ENCODE data around the gene MPV17L.
"Not testable (repeated sequence)": the region's sequence is repeated elsewhere in the genome, so short reads cannot be mapped to it uniquely, and the experiment has no call there.

MPV17L gene

GRCh38 chr16:15435216-15435864 is 39.8 kb downstream of the MPV17L start:
- Histone ChIP-seq H3K27me3 (ENCODE audit: low read depth, low read length) (no peaks in the 10 kb centered on the region), H3K36me3 (replicated peaks; ENCODE audit: low read depth, low read length) (no peaks in the 10 kb centered on the region), H3K79me2 (ENCODE audit: low read length) (no peaks in the 10 kb centered on the region), H3K9me3 (ENCODE audit: insufficient read depth, low read length) (no peaks in the 10 kb centered on the region), H2AFZ (ENCODE audit: low read depth, low read length) (no peak overlapping the region), H4K20me1 (ENCODE audit: insufficient read depth, low read length) (no peaks in the 10 kb centered on the region), H3K4me2 (ENCODE audit: low read length) (no peak overlapping the region), H3K4me1 (ENCODE audit: low read length) (no peaks in the 10 kb centered on the region), H3K27ac (ENCODE audit: low read length) (no peak overlapping the region), H3K9ac (ENCODE audit: low read length) (no peak overlapping the region), H3K4me3 (ENCODE audit: low read length) (no peak overlapping the region)
- TF ChIP-seq EZH2phosphoT487 (IDR thresholded peaks at IDR 0.05; ENCODE audit: low read depth) (no peak), CTCF (IDR thresholded peaks at IDR 0.05; ENCODE audit: low read depth, low read length) (no peak)

- Histone ChIP-seq H3K4me2 (ENCODE audit: low read length) (no peak overlapping the region), H4K20me1 (ENCODE audit: insufficient read depth, low read length) (no peaks in the 10 kb centered on the region), H3K27ac (ENCODE audit: low read length) (no peak overlapping the region), H3K36me3 (replicated peaks; ENCODE audit: low read depth, low read length) (no peaks in the 10 kb centered on the region), H3K9ac (ENCODE audit: low read length) (no peak overlapping the region), H3K4me3 (ENCODE audit: low read length) (no peak overlapping the region), H3K9me3 (ENCODE audit: insufficient read depth, low read length) (no peaks in the 10 kb centered on the region), H2AFZ (ENCODE audit: low read depth, low read length) (no peak overlapping the region), H3K79me2 (ENCODE audit: low read length) (no peaks in the 10 kb centered on the region), H3K4me1 (ENCODE audit: low read length) (no peaks in the 10 kb centered on the region), H3K27me3 (ENCODE audit: low read depth, low read length) (no peaks in the 10 kb centered on the region)
- TF ChIP-seq CTCF (IDR thresholded peaks at IDR 0.05; ENCODE audit: low read depth, low read length) (no peak), EZH2phosphoT487 (IDR thresholded peaks at IDR 0.05; ENCODE audit: low read depth) (no peak)
Observed at GRCh38 chr16:15439102-15439501, 43.5 kb downstream of the MPV17L start.

GRCh38 chr16:15439521-15439920 is 44.0 kb downstream of the MPV17L start:
- no peaks in the 10 kb centered on the region for H3K27me3 ChIP-seq (ENCODE audit: low read depth, low read length)
- no peak overlapping the region for H3K4me3 ChIP-seq (ENCODE audit: low read length)
- no peaks in the 10 kb centered on the region for H3K36me3 ChIP-seq (replicated peaks; ENCODE audit: low read depth, low read length)
- H3K27ac ChIP-seq (ENCODE audit: low read length): no peak overlapping the region
- TF ChIP-seq EZH2phosphoT487 (IDR thresholded peaks at IDR 0.05; ENCODE audit: low read depth) (no peak), CTCF (IDR thresholded peaks at IDR 0.05; ENCODE audit: low read depth, low read length) (no peak)
- no peaks in the 10 kb centered on the region for H4K20me1 ChIP-seq (ENCODE audit: insufficient read depth, low read length)
- no peak overlapping the region for H3K9ac ChIP-seq (ENCODE audit: low read length)
- H3K9me3 ChIP-seq (ENCODE audit: insufficient read depth, low read length): no peaks in the 10 kb centered on the region
- no peaks in the 10 kb centered on the region for H3K4me1 ChIP-seq (ENCODE audit: low read length)
- no peaks in the 10 kb centered on the region for H3K79me2 ChIP-seq (ENCODE audit: low read length)
- no peak overlapping the region for H3K4me2 ChIP-seq (ENCODE audit: low read length)
- H2AFZ ChIP-seq (ENCODE audit: low read depth, low read length): no peak overlapping the region

GRCh38 chr16:15440852-15441251 is 45.3 kb downstream of the MPV17L start:
- Histone ChIP-seq H3K9me3 (ENCODE audit: insufficient read depth, low read length) (no peaks in the 10 kb centered on the region), H3K4me1 (ENCODE audit: low read length) (no peaks in the 10 kb centered on the region), H4K20me1 (ENCODE audit: insufficient read depth, low read length) (no peaks in the 10 kb centered on the region), H3K36me3 (replicated peaks; ENCODE audit: low read depth, low read length) (no peaks in the 10 kb centered on the region), H3K4me2 (ENCODE audit: low read length) (no peak overlapping the region), H3K4me3 (ENCODE audit: low read length) (no peak overlapping the region), H3K79me2 (ENCODE audit: low read length) (no peaks in the 10 kb centered on the region), H3K27me3 (ENCODE audit: low read depth, low read length) (no peaks in the 10 kb centered on the region), H3K27ac (ENCODE audit: low read length) (no peak overlapping the region), H2AFZ (ENCODE audit: low read depth, low read length) (no peak overlapping the region), H3K9ac (ENCODE audit: low read length) (no peak overlapping the region)
- TF ChIP-seq EZH2phosphoT487 (IDR thresholded peaks at IDR 0.05; ENCODE audit: low read depth) (no peak), CTCF (IDR thresholded peaks at IDR 0.05; ENCODE audit: low read depth, low read length) (no peak)

- H3K79me2 ChIP-seq (ENCODE audit: low read length); H3K4me1 ChIP-seq (ENCODE audit: low read length); H3K4me2 ChIP-seq (ENCODE audit: low read length); H3K9me3 ChIP-seq (ENCODE audit: insufficient read depth, low read length); H4K20me1 ChIP-seq (ENCODE audit: insufficient read depth, low read length); H3K27ac ChIP-seq (ENCODE audit: low read length); H3K4me3 ChIP-seq (ENCODE audit: low read length); H2AFZ ChIP-seq (ENCODE audit: low read depth, low read length); H3K9ac ChIP-seq (ENCODE audit: low read length); H3K36me3 ChIP-seq (replicated peaks; ENCODE audit: low read depth, low read length); H3K27me3 ChIP-seq (ENCODE audit: low read depth, low read length): not testable (repeated sequence)
Observed at GRCh38 chr16:15442140-15442539, 46.6 kb downstream of the MPV17L start.
